Neutrophil (primary cell): ENCODE results near the gene FOXD1.

Experiments
- H3K27ac ChIP-seq: fragments of 200-600 bp; sonication (generic); 2 replicates; pipeline ENCODE4 v1.5.1; 2016; ENCODE audit warnings: mild to moderate bottlenecking, moderate library complexity
- H3K27me3 ChIP-seq: fragments of 200-600 bp; sonication (generic); 2 replicates; pipeline ENCODE4 v1.6.0; 2016; ENCODE audit warnings: mild to moderate bottlenecking
- H3K36me3 ChIP-seq: fragments of 200-600 bp; sonication (generic); 2 replicates; pipeline ENCODE4 v1.5.1; 2017
- H3K4me1 ChIP-seq, 2 experiments: fragments of 200-600 bp in 1 of 2; sonication (generic) in 1 of 2; 1 replicate in 1 of 2; 2 replicates in 1 of 2; pipeline versions ENCODE4 v1.5.1 to v1.6.1; 2013 to 2016; ENCODE audit warnings: low read depth in 1 of 2, low read length in 1 of 2, mild to moderate bottlenecking in 1 of 2, moderate library complexity in 1 of 2; ENCODE audit not compliant: control insufficient read depth in 1 of 2, insufficient read depth in 1 of 2
- H3K4me3 ChIP-seq, 2 experiments: fragments of 200-600 bp in 1 of 2; sonication (generic) in 1 of 2; 1 replicate in 1 of 2; 2 replicates in 1 of 2; pipeline ENCODE4 v1.5.1; 2013 to 2016; ENCODE audit warnings: low read depth in 1 of 2, low read length in 1 of 2, mild to moderate bottlenecking in 1 of 2, moderate library complexity in 1 of 2
- H3K9me3 ChIP-seq: fragments of 200-600 bp; sonication (generic); 2 replicates; pipeline ENCODE4 v1.5.1; 2016
- CTCF ChIP-seq: fragments of 200-600 bp; sonication (generic); IDR thresholded peaks from 2 replicates; pipeline ENCODE4 v1.5.1; 2016; ENCODE audit warnings: antibody characterized with exemption

FOXD1 gene

GRCh38 chr5:73437101-73437776, 11.3 kb downstream of the FOXD1 start:
- Histone ChIP-seq H3K36me3 (no peaks in the 10 kb centered on the region), H3K27me3 (peaks cover 100% of the 10 kb centered on the region), H3K4me1 (peaks cover 0 to 8% of the 10 kb centered on the region in 2 experiments), H3K27ac (no peak overlapping the region), H3K4me3 (no peak overlapping the region), H3K9me3 (no peaks in the 10 kb centered on the region)
- TF ChIP-seq CTCF = no peak

GRCh38 chr5:73436535-73437100, 12.0 kb downstream of the FOXD1 start:
- Histone ChIP-seq H3K27ac (no peak overlapping the region), H3K4me3 (no peak overlapping the region), H3K36me3 (no peaks in the 10 kb centered on the region), H3K27me3 (peaks cover 100% of the 10 kb centered on the region), H3K9me3 (no peaks in the 10 kb centered on the region), H3K4me1 (peaks cover 0 to 8% of the 10 kb centered on the region in 2 experiments)
- TF ChIP-seq CTCF = no peak

GRCh38 chr5:73435759-73436534, 12.6 kb downstream of the FOXD1 start:
- Histone ChIP-seq H3K36me3 (no peaks in the 10 kb centered on the region), H3K27ac (no peak overlapping the region), H3K4me3 (no peak overlapping the region), H3K9me3 (no peaks in the 10 kb centered on the region), H3K4me1 (peaks cover 0 to 8% of the 10 kb centered on the region in 2 experiments), H3K27me3 (peaks cover 100% of the 10 kb centered on the region)
- TF ChIP-seq CTCF = no peak

GRCh38 chr5:73434907-73435306, 13.7 kb downstream of the FOXD1 start:
- H3K4me1 ChIP-seq = peaks cover 0 to 8% of the 10 kb centered on the region in 2 experiments
- H3K36me3 ChIP-seq = no peaks in the 10 kb centered on the region
- H3K4me3 ChIP-seq = no peak overlapping the region
- TF ChIP-seq CTCF = no peak
- H3K9me3 ChIP-seq = no peaks in the 10 kb centered on the region
- H3K27ac ChIP-seq = no peak overlapping the region
- H3K27me3 ChIP-seq = peaks cover 100% of the 10 kb centered on the region

- Histone ChIP-seq H3K36me3 (no peaks in the 10 kb centered on the region), H3K27me3 (peaks cover 100% of the 10 kb centered on the region), H3K9me3 (no peaks in the 10 kb centered on the region), H3K4me1 (peaks cover 0 to 8% of the 10 kb centered on the region in 2 experiments), H3K27ac (no peak overlapping the region), H3K4me3 (no peak overlapping the region)
- no peak for TF ChIP-seq CTCF
Measured at GRCh38 chr5:73434461-73434860, 14.1 kb downstream of the FOXD1 start.
